HG03103 (cell line): Measurements from ENCODE around the gene PDXK.
"Not testable (repeated sequence)": the region's sequence is repeated elsewhere in the genome, so short reads cannot be mapped to it uniquely, and the experiment has no call there.

ENCODE experiments used
- ATAC-seq: cut with Tn5 transposase; IDR thresholded peaks from one replicate; pipeline ENCODE4 v1.9.1; 2021; ENCODE audit warnings: low read depth; ENCODE audit not compliant: unreplicated experiment

The PDXK gene

GRCh38 chr21:43696214-43696613 is 22.7 kb upstream of the PDXK start:
- ATAC-seq = no peak

GRCh38 chr21:43697758-43698643 is 20.9 kb upstream of the PDXK start:
- no peak for ATAC-seq

GRCh38 chr21:43699492-43699777 is 19.5 kb upstream of the PDXK start:
- not testable (repeated sequence) for ATAC-seq

- ATAC-seq = no peak
Measured at GRCh38 chr21:43699933-43700599, 18.9 kb upstream of the PDXK start.

- ATAC-seq = no peak
Measured at GRCh38 chr21:43701936-43702784, 16.8 kb upstream of the PDXK start.

GRCh38 chr21:43702785-43703034 is 16.2 kb upstream of the PDXK start:
- ATAC-seq = no peak

- ATAC-seq = no peak
Measured at GRCh38 chr21:43703035-43703880, 15.7 kb upstream of the PDXK start.

- ATAC-seq = no peak
Measured at GRCh38 chr21:43707462-43707861, 11.5 kb upstream of the PDXK start.

GRCh38 chr21:43708745-43709381 is 10.1 kb upstream of the PDXK start:
- no peak for ATAC-seq

GRCh38 chr21:43712268-43712942 is 6.5 kb upstream of the PDXK start:
- no peak for ATAC-seq

- not testable (repeated sequence) for ATAC-seq
Measured at GRCh38 chr21:43713123-43713522, 5.8 kb upstream of the PDXK start.

GRCh38 chr21:43716376-43717165 is 2.4 kb upstream of the PDXK start:
- no peak for ATAC-seq

- ATAC-seq = no peak
Measured at GRCh38 chr21:43717166-43717853, 1.6 kb upstream of the PDXK start.

GRCh38 chr21:43717967-43718871 is 710 bp upstream of the PDXK start:
- ATAC-seq = no peak

GRCh38 chr21:43719748-43720538 is 1.0 kb downstream of the PDXK start:
- ATAC-seq = no peak

- no peak for ATAC-seq
Measured at GRCh38 chr21:43720539-43721166, 1.7 kb downstream of the PDXK start.
